ENCODE results near the gene CCN2. TPM values are rescaled to one million over a fixed set of nuclear protein-coding genes. Genes with fewer than 3 reads are reported as not detected.
A peak's percentile ranks its signal among the peaks of the same experiment; 100 is the strongest.

Gene CCN2
- total RNA-seq, 1 donor = 221 TPM

- Histone ChIP-seq H4K20me1 (ENCODE audit: insufficient read depth, low read length) (no peaks in the 10 kb centered on the region), H3K27me3 (ENCODE audit: insufficient read depth, low read length) (no peaks in the 10 kb centered on the region), H3K27ac (ENCODE audit: low read depth, low read length) (no peak overlapping the region), H3K4me3 (ENCODE audit: insufficient read depth, low read length) (no peak overlapping the region), H3K9me3 (ENCODE audit: low read depth, low read length) (peaks cover 5% of the 10 kb centered on the region), H3K79me2 (ENCODE audit: insufficient read depth, low read length) (no peaks in the 10 kb centered on the region), H3K4me2 (ENCODE audit: insufficient read depth, low read length) (no peak overlapping the region), H3K4me1 (ENCODE audit: insufficient read depth, low read length) (no peaks in the 10 kb centered on the region), H3K36me3 (ENCODE audit: insufficient read depth, low read length) (no peaks in the 10 kb centered on the region), H2AFZ (ENCODE audit: low read length) (no peak overlapping the region)
- no peak for DNase-seq (ENCODE audit: insufficient read length, low spot score, missing footprints)
- TF ChIP-seq, protein P1, sequence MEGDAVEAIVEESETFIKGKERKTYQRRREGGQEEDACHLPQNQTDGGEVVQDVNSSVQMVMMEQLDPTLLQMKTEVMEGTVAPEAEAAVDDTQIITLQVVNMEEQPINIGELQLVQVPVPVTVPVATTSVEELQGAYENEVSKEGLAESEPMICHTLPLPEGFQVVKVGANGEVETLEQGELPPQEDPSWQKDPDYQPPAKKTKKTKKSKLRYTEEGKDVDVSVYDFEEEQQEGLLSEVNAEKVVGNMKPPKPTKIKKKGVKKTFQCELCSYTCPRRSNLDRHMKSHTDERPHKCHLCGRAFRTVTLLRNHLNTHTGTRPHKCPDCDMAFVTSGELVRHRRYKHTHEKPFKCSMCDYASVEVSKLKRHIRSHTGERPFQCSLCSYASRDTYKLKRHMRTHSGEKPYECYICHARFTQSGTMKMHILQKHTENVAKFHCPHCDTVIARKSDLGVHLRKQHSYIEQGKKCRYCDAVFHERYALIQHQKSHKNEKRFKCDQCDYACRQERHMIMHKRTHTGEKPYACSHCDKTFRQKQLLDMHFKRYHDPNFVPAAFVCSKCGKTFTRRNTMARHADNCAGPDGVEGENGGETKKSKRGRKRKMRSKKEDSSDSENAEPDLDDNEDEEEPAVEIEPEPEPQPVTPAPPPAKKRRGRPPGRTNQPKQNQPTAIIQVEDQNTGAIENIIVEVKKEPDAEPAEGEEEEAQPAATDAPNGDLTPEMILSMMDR (IDR thresholded peaks at IDR 0.05; ENCODE audit: extremely low read depth, low read depth, low read length) = peak; percentile 67
Measured at GRCh38 chr6:131923356-131923755, 27.8 kb downstream of the CCN2 start.

DNA sequence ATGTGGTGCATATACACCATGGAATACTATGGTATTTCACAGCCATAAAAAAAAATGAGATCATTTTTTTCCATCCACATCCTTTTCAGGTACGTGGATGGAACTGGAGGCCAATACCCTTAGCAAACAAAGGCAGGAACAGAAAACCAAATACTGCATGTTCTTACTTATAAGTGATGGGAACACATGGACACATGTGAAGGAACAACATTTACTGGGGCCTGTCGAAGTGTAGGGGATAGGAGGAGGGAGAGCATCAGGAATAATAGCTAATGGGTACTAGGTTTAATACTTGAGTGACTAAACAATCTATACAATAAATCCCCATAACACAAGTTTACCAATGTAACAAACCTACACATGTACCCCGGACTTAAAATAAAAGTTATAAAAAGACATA, 30.5 kb downstream of the CCN2 start:
- DNase-seq (ENCODE audit: insufficient read length, low spot score, missing footprints) = no peak
- H3K27ac ChIP-seq (ENCODE audit: low read depth, low read length) = no peak overlapping the region
- H3K27me3 ChIP-seq (ENCODE audit: insufficient read depth, low read length) = no peaks in the 10 kb centered on the region
- TF ChIP-seq, protein P1 (IDR thresholded peaks at IDR 0.05; ENCODE audit: extremely low read depth, low read depth, low read length) = no peak
- peaks cover 5% of the 10 kb centered on the region for H3K9me3 ChIP-seq (ENCODE audit: low read depth, low read length)
- H3K4me2 ChIP-seq (ENCODE audit: insufficient read depth, low read length) = no peak overlapping the region
- H3K79me2 ChIP-seq (ENCODE audit: insufficient read depth, low read length) = no peaks in the 10 kb centered on the region
- peaks cover 11% of the 10 kb centered on the region for H3K4me1 ChIP-seq (ENCODE audit: insufficient read depth, low read length)
- no peaks in the 10 kb centered on the region for H3K36me3 ChIP-seq (ENCODE audit: insufficient read depth, low read length)
- no peak overlapping the region for H2AFZ ChIP-seq (ENCODE audit: low read length)
- H4K20me1 ChIP-seq (ENCODE audit: insufficient read depth, low read length) = no peaks in the 10 kb centered on the region
- no peak overlapping the region for H3K4me3 ChIP-seq (ENCODE audit: insufficient read depth, low read length)

GRCh38 chr6:131918650-131919355, 32.4 kb downstream of the CCN2 start:
- TF ChIP-seq, protein P1 (IDR thresholded peaks at IDR 0.05; ENCODE audit: extremely low read depth, low read depth, low read length) = no peak
- Histone ChIP-seq H3K4me1 (ENCODE audit: insufficient read depth, low read length) (peaks cover 25% of the 10 kb centered on the region), H4K20me1 (ENCODE audit: insufficient read depth, low read length) (no peaks in the 10 kb centered on the region), H3K27me3 (ENCODE audit: insufficient read depth, low read length) (no peaks in the 10 kb centered on the region), H3K79me2 (ENCODE audit: insufficient read depth, low read length) (no peaks in the 10 kb centered on the region), H3K4me3 (ENCODE audit: insufficient read depth, low read length) (no peak overlapping the region), H3K4me2 (ENCODE audit: insufficient read depth, low read length) (no peak overlapping the region), H2AFZ (ENCODE audit: low read length) (no peak overlapping the region), H3K36me3 (ENCODE audit: insufficient read depth, low read length) (no peaks in the 10 kb centered on the region), H3K9me3 (ENCODE audit: low read depth, low read length) (peaks cover 5% of the 10 kb centered on the region), H3K27ac (ENCODE audit: low read depth, low read length) (no peak overlapping the region)
- DNase-seq (ENCODE audit: insufficient read length, low spot score, missing footprints) = no peak

- Histone ChIP-seq H3K4me1 (ENCODE audit: insufficient read depth, low read length) (peaks cover 25% of the 10 kb centered on the region), H3K27me3 (ENCODE audit: insufficient read depth, low read length) (no peaks in the 10 kb centered on the region), H3K4me2 (ENCODE audit: insufficient read depth, low read length) (peak overlapping the region; percentile 9), H3K9me3 (ENCODE audit: low read depth, low read length) (no peaks in the 10 kb centered on the region), H3K27ac (ENCODE audit: low read depth, low read length) (no peak overlapping the region), H3K4me3 (ENCODE audit: insufficient read depth, low read length) (no peak overlapping the region), H3K36me3 (ENCODE audit: insufficient read depth, low read length) (no peaks in the 10 kb centered on the region), H3K79me2 (ENCODE audit: insufficient read depth, low read length) (no peaks in the 10 kb centered on the region), H2AFZ (ENCODE audit: low read length) (peak overlapping the region; percentile 66), H4K20me1 (ENCODE audit: insufficient read depth, low read length) (no peaks in the 10 kb centered on the region)
- no peak for DNase-seq (ENCODE audit: insufficient read length, low spot score, missing footprints)
- TF ChIP-seq, protein P1 (IDR thresholded peaks at IDR 0.05; ENCODE audit: extremely low read depth, low read depth, low read length) = no peak
Measured at GRCh38 chr6:131917763-131918649, 33.2 kb downstream of the CCN2 start.
